Measurements from ENCODE around the gene KCNMA1.

The KCNMA1 gene

DNA sequence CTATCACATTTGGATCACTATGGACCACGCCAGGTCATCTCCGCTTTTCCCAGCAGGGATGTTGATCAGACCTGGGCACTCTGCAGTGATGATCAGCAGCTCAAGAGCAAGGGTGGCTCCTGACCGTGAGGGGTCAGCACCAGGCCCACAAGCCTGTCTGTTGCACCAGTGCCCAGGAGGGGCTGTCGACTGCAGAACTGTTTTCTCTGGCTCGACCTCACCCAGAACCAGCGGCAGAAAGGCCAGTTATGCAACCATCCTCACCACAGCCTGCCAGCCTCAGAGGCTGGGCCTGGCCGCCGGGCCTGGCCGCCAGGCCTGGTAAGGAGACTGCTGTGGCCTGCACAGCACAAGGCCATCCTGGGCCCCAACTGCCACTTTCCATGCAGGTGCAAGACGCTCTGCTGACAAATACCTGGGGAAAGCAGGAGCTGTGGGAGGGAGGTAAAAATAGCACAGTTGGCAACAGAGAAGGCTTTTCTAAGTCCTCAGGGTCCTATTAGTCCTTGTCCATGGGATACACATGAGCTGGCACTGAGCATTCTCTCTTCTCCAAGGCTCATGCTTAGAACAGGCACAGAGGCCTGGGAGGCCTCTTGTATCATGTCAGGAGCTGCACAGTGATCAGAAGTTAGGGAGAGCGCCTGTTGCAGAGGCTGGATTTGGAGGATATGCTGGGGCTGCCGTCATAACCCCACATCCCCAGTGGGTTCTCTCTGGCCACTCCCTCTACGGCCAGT lies 17.5 kb downstream of the KCNMA1 start:
- in situ Hi-C loops (cut with HindIII; ENCODE audit: low sequenced_read_pairs) = no loop called here
- H3K4me3 ChIP-seq (ENCODE audit: low read depth, low read length) = no peak overlapping the region
- TF ChIP-seq, protein P1, sequence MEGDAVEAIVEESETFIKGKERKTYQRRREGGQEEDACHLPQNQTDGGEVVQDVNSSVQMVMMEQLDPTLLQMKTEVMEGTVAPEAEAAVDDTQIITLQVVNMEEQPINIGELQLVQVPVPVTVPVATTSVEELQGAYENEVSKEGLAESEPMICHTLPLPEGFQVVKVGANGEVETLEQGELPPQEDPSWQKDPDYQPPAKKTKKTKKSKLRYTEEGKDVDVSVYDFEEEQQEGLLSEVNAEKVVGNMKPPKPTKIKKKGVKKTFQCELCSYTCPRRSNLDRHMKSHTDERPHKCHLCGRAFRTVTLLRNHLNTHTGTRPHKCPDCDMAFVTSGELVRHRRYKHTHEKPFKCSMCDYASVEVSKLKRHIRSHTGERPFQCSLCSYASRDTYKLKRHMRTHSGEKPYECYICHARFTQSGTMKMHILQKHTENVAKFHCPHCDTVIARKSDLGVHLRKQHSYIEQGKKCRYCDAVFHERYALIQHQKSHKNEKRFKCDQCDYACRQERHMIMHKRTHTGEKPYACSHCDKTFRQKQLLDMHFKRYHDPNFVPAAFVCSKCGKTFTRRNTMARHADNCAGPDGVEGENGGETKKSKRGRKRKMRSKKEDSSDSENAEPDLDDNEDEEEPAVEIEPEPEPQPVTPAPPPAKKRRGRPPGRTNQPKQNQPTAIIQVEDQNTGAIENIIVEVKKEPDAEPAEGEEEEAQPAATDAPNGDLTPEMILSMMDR (IDR thresholded peaks at IDR 0.05; ENCODE audit: low read depth, low read length) = no peak
- DNase-seq (ENCODE audit: low read depth, low spot score) = no peak

- no peak for DNase-seq (ENCODE audit: low read depth, low spot score)
- in situ Hi-C loops (cut with HindIII; ENCODE audit: low sequenced_read_pairs) = no loop called here
- TF ChIP-seq, protein P1 (IDR thresholded peaks at IDR 0.05; ENCODE audit: low read depth, low read length) = no peak
- no peak overlapping the region for H3K4me3 ChIP-seq (ENCODE audit: low read depth, low read length)
These were observed 19.5 kb downstream of the KCNMA1 start for GRCh38 chr10:77618117-77618516.

DNA sequence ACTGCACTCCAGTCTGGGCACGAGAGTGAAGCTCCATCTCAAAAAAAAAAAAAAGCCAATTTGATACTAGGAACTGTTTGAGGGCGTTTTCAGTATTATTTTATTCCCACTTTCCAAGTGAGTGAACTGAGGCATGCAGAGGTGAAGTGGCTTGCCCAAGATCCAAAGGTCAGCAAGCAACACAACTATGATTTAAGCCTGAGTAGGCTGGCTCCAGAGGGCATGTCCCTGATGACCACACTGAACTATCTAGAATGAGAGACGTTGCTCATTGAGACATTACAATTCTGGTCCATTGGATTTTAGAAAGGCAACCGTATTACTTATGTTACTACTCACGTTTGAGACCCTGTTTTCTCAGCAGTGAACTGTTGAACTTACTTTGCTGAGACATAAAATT lies 20.8 kb downstream of the KCNMA1 start:
- no peak for DNase-seq (ENCODE audit: low read depth, low spot score)
- in situ Hi-C loops (cut with HindIII; ENCODE audit: low sequenced_read_pairs) = no loop called here
- H3K4me3 ChIP-seq (ENCODE audit: low read depth, low read length) = no peak overlapping the region
- TF ChIP-seq, protein P1 (IDR thresholded peaks at IDR 0.05; ENCODE audit: low read depth, low read length) = no peak

GRCh38 chr10:77614778-77615625 lies 22.6 kb downstream of the KCNMA1 start:
- in situ Hi-C loops (cut with HindIII; ENCODE audit: low sequenced_read_pairs) = no loop called here
- TF ChIP-seq, protein P1 (IDR thresholded peaks at IDR 0.05; ENCODE audit: low read depth, low read length) = no peak

GRCh38 chr10:77613476-77614130 lies 24.0 kb downstream of the KCNMA1 start:
- no peak overlapping the region for H3K4me3 ChIP-seq (ENCODE audit: low read depth, low read length)
- in situ Hi-C loops (cut with HindIII; ENCODE audit: low sequenced_read_pairs) = no loop called here
- no peak for DNase-seq (ENCODE audit: low read depth, low spot score)
- TF ChIP-seq, protein P1 (IDR thresholded peaks at IDR 0.05; ENCODE audit: low read depth, low read length) = no peak

More at GRCh38 chr10:77614778-77615625, 22.6 kb downstream of the KCNMA1 start:
- DNase-seq (ENCODE audit: low read depth, low spot score) = no peak
- H3K4me3 ChIP-seq (ENCODE audit: low read depth, low read length) = no peak overlapping the region

- TF ChIP-seq, protein P1 (IDR thresholded peaks at IDR 0.05; ENCODE audit: low read depth, low read length) = no peak
- H3K4me3 ChIP-seq (ENCODE audit: low read depth, low read length) = no peak overlapping the region
- in situ Hi-C loops (cut with HindIII; ENCODE audit: low sequenced_read_pairs) = no loop called here
- DNase-seq (ENCODE audit: low read depth, low spot score) = no peak
These were observed 25.9 kb downstream of the KCNMA1 start for GRCh38 chr10:77611670-77612069.
